ENCODE data around the gene OPA1.

Gene OPA1

DNA sequence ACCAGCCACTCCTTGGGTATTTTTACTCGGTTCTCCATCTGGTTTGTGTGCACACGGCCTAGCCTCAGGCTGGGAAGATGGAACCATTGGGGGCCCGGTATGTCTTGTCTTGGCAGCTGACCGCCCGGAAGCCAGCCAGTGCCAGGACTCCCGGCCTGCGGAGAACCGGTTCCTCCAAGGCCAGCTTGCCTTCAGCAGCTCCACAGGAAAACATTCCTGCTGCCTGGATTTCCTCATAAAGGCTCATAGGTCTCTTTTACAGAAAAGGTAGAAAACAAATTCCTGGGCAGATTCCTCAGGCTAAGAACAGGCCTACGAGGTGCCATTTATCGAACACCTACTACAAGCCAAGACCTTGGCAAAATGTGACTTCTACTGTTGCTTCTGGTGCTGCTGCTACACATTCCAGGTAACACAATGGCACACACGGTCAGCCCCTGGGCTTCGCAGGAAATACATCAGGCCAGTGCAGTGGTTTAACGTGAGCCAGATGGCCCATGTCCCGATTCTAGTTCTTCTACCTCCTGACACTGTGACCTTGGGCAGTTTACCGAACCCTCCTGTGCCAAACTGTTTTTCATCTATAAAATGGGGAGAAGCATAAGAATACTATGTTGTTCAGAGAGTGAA, 141.8 kb downstream of the OPA1 start:
- Histone ChIP-seq H3K27me3 (ENCODE audit: insufficient read depth, low read length, poor library complexity, severe bottlenecking) (no peaks in the 10 kb centered on the region), H3K9me3 (ENCODE audit: insufficient read depth, low read depth, low read length) (no peaks in the 10 kb centered on the region), H3K4me2 (ENCODE audit: low read depth, low read length, poor library complexity, severe bottlenecking) (no peak overlapping the region), H2AFZ (ENCODE audit: low read length) (no peak overlapping the region), H3K4me1 (ENCODE audit: insufficient read depth, low read length, poor library complexity, severe bottlenecking) (peaks cover 8% of the 10 kb centered on the region), H3K4me3 (ENCODE audit: low read length, poor library complexity, severe bottlenecking) (no peak overlapping the region), H4K20me1 (ENCODE audit: insufficient read depth, low read length, poor library complexity, severe bottlenecking) (no peaks in the 10 kb centered on the region), H3K9me2 (replicated peaks; ENCODE audit: low read depth, low read length) (no peaks in the 10 kb centered on the region), H3K9ac (ENCODE audit: low read depth, low read length, poor library complexity, severe bottlenecking) (no peak overlapping the region), H3K36me3 (ENCODE audit: insufficient read depth, low read length) (no peaks in the 10 kb centered on the region), H3K79me2 (ENCODE audit: insufficient read depth, low read length) (no peaks in the 10 kb centered on the region), H3F3A (ENCODE audit: low read depth) (no peaks in the 10 kb centered on the region)
- no peak for TF ChIP-seq EZH2phosphoT487 (IDR thresholded peaks at IDR 0.05; ENCODE audit: borderline replicate concordance)

DNA sequence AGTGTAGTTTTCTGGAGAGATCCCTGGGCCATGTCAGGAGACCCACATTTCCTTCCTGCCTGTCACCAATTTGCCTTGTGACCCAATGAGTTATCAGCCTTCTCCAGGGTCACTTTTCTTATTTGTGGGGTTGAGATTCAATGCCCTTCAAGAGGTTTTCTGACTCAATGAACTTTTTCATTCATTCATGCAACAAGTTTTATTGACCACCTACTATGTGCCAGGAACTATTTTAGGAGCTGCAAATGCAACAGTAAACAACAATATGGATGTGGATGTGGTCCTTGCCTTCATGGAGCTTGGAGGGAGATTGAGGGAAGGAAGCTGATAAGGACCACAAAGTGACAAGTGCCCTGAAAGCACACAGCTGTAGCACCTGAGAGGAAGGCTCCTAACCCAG, 142.8 kb downstream of the OPA1 start:
- Histone ChIP-seq H3K9ac (ENCODE audit: low read depth, low read length, poor library complexity, severe bottlenecking) (no peak overlapping the region), H3K36me3 (ENCODE audit: insufficient read depth, low read length) (no peaks in the 10 kb centered on the region), H3K27me3 (ENCODE audit: insufficient read depth, low read length, poor library complexity, severe bottlenecking) (no peaks in the 10 kb centered on the region), H4K20me1 (ENCODE audit: insufficient read depth, low read length, poor library complexity, severe bottlenecking) (no peaks in the 10 kb centered on the region), H3K4me2 (ENCODE audit: low read depth, low read length, poor library complexity, severe bottlenecking) (no peak overlapping the region), H3K4me1 (ENCODE audit: insufficient read depth, low read length, poor library complexity, severe bottlenecking) (peaks cover 8% of the 10 kb centered on the region), H3K9me2 (replicated peaks; ENCODE audit: low read depth, low read length) (no peaks in the 10 kb centered on the region), H3F3A (ENCODE audit: low read depth) (no peaks in the 10 kb centered on the region), H3K9me3 (ENCODE audit: insufficient read depth, low read depth, low read length) (no peaks in the 10 kb centered on the region), H3K79me2 (ENCODE audit: insufficient read depth, low read length) (no peaks in the 10 kb centered on the region), H2AFZ (ENCODE audit: low read length) (no peak overlapping the region), H3K4me3 (ENCODE audit: low read length, poor library complexity, severe bottlenecking) (no peak overlapping the region)
- TF ChIP-seq, protein P1, sequence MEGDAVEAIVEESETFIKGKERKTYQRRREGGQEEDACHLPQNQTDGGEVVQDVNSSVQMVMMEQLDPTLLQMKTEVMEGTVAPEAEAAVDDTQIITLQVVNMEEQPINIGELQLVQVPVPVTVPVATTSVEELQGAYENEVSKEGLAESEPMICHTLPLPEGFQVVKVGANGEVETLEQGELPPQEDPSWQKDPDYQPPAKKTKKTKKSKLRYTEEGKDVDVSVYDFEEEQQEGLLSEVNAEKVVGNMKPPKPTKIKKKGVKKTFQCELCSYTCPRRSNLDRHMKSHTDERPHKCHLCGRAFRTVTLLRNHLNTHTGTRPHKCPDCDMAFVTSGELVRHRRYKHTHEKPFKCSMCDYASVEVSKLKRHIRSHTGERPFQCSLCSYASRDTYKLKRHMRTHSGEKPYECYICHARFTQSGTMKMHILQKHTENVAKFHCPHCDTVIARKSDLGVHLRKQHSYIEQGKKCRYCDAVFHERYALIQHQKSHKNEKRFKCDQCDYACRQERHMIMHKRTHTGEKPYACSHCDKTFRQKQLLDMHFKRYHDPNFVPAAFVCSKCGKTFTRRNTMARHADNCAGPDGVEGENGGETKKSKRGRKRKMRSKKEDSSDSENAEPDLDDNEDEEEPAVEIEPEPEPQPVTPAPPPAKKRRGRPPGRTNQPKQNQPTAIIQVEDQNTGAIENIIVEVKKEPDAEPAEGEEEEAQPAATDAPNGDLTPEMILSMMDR (conservative IDR thresholded peaks at IDR 0.05; ENCODE audit: low read length): no peak
- TF ChIP-seq EZH2phosphoT487 (IDR thresholded peaks at IDR 0.05; ENCODE audit: borderline replicate concordance): no peak

- TF ChIP-seq EZH2phosphoT487 (IDR thresholded peaks at IDR 0.05; ENCODE audit: borderline replicate concordance): no peak
- TF ChIP-seq, protein P1 (conservative IDR thresholded peaks at IDR 0.05; ENCODE audit: low read length): no peak
- no peaks in the 10 kb centered on the region for H3K79me2 ChIP-seq (ENCODE audit: insufficient read depth, low read length)
- H3K27me3 ChIP-seq (ENCODE audit: insufficient read depth, low read length, poor library complexity, severe bottlenecking): no peaks in the 10 kb centered on the region
- H3K4me2 ChIP-seq (ENCODE audit: low read depth, low read length, poor library complexity, severe bottlenecking): no peak overlapping the region
- H3K4me3 ChIP-seq (ENCODE audit: low read length, poor library complexity, severe bottlenecking): no peak overlapping the region
- H3F3A ChIP-seq (ENCODE audit: low read depth): no peaks in the 10 kb centered on the region
- H2AFZ ChIP-seq (ENCODE audit: low read length): no peak overlapping the region
- H3K4me1 ChIP-seq (ENCODE audit: insufficient read depth, low read length, poor library complexity, severe bottlenecking): peaks cover 8% of the 10 kb centered on the region
- H3K9ac ChIP-seq (ENCODE audit: low read depth, low read length, poor library complexity, severe bottlenecking): no peak overlapping the region
- no peaks in the 10 kb centered on the region for H3K9me2 ChIP-seq (replicated peaks; ENCODE audit: low read depth, low read length)
- H4K20me1 ChIP-seq (ENCODE audit: insufficient read depth, low read length, poor library complexity, severe bottlenecking): no peaks in the 10 kb centered on the region
- H3K9me3 ChIP-seq (ENCODE audit: insufficient read depth, low read depth, low read length): no peaks in the 10 kb centered on the region
- H3K36me3 ChIP-seq (ENCODE audit: insufficient read depth, low read length): no peaks in the 10 kb centered on the region
Observed at GRCh38 chr3:193736616-193737015, 143.6 kb downstream of the OPA1 start.

DNA sequence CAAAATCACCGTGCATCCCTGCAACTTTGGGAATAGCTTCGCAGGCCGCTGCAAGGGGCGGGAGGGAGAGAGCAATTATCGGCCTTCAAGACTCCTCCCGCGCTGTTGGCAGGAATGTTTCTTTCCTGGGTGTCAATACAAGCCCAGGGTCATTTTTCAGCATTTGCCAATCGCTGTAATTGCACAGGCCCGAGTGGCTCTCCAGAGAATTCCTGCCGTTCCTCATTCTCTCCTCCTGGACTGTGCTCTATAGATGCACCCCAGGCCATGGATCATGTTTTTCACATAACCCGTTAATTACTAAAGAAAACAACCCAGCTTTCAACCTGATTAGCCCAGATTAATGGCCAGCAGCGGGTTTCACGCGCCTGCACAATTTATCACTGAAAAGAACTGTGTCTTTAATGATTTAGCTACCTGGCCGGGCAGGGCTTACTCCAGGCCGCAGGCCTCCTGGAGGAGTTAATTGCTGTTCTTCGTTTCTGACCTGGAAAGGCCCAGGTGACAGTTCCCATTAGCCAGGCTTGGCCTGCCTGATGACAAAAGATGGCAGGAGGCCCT, 144.3 kb downstream of the OPA1 start:
- TF ChIP-seq, protein P1 (conservative IDR thresholded peaks at IDR 0.05; ENCODE audit: low read length): no peak
- TF ChIP-seq EZH2phosphoT487 (IDR thresholded peaks at IDR 0.05; ENCODE audit: borderline replicate concordance): no peak
- H3F3A ChIP-seq (ENCODE audit: low read depth): no peaks in the 10 kb centered on the region
- H3K4me2 ChIP-seq (ENCODE audit: low read depth, low read length, poor library complexity, severe bottlenecking): no peak overlapping the region
- no peaks in the 10 kb centered on the region for H4K20me1 ChIP-seq (ENCODE audit: insufficient read depth, low read length, poor library complexity, severe bottlenecking)
- H3K79me2 ChIP-seq (ENCODE audit: insufficient read depth, low read length): no peaks in the 10 kb centered on the region
- H3K9me3 ChIP-seq (ENCODE audit: insufficient read depth, low read depth, low read length): no peaks in the 10 kb centered on the region
- no peak overlapping the region for H3K9ac ChIP-seq (ENCODE audit: low read depth, low read length, poor library complexity, severe bottlenecking)
- H3K9me2 ChIP-seq (replicated peaks; ENCODE audit: low read depth, low read length): no peaks in the 10 kb centered on the region
- H3K4me3 ChIP-seq (ENCODE audit: low read length, poor library complexity, severe bottlenecking): no peak overlapping the region
- no peaks in the 10 kb centered on the region for H3K27me3 ChIP-seq (ENCODE audit: insufficient read depth, low read length, poor library complexity, severe bottlenecking)
- no peaks in the 10 kb centered on the region for H3K36me3 ChIP-seq (ENCODE audit: insufficient read depth, low read length)
- H3K4me1 ChIP-seq (ENCODE audit: insufficient read depth, low read length, poor library complexity, severe bottlenecking): peaks cover 8% of the 10 kb centered on the region
- no peak overlapping the region for H2AFZ ChIP-seq (ENCODE audit: low read length)
